H1 (cell line): ENCODE results near the gene SORBS1. TPM values are rescaled to one million over a fixed set of nuclear protein-coding genes. Genes with fewer than 3 reads are reported as not detected.

Experiments
- BACH1 ChIP-seq: IDR thresholded peaks from 2 replicates; pipeline ENCODE4 v1.6.1; 2012; ENCODE audit warnings: low read length, improper control_type of control experiment
- CBX5 ChIP-seq: fragments of 300-800, 300-1000 bp; sonication (generic); IDR thresholded peaks from 2 replicates; pipeline ENCODE4 v1.7.1; 2016; ENCODE audit warnings: antibody characterized with exemption, low read length, low read depth
- FOSL1 ChIP-seq: IDR thresholded peaks from 2 replicates; pipeline ENCODE4 v1.6.1; 2011; ENCODE audit warnings: mild to moderate bottlenecking, low read depth, low read length, moderate library complexity; ENCODE audit not compliant: insufficient read depth
- POU5F1 ChIP-seq: IDR thresholded peaks from 2 replicates; pipeline ENCODE4 v1.6.1; 2011; ENCODE audit warnings: low read depth, mild to moderate bottlenecking, low read length, moderate library complexity
- SIRT6 ChIP-seq: IDR thresholded peaks from one replicate; pipeline ENCODE4 v1.7.1; 2012; ENCODE audit warnings: low read length, inconsistent platforms
- polyA plus RNA-seq, 7 experiments: library from polyadenylated mRNA; depleted of rRNA in 3 of 7; stranded (reverse) in 5 of 7; unstranded in 2 of 7; fragments of >200 nt in 5 of 7; fragments of 200-250 nt in 2 of 7; gene quantifications; 1 replicate in 5 of 7; 2 replicates in 1 of 7; 4 replicates in 1 of 7; pipeline versions ENCODE4 v1.2.1 to v1.2.3, GENCODE V29; 2011 to 2013; ENCODE audit warnings: missing spikeins in 2 of 7, mixed read lengths in 2 of 7
- total RNA-seq: library from RNA; stranded (reverse); fragmentation: NEBNext Ultra II Directional; extraction: Animal tissue kit (Norgen Biotek cat#: 25700); gene quantifications from 2 replicates; pipeline ENCODE4 v1.2.1, GENCODE V29; 2021

The SORBS1 gene
- total and polyA plus RNA-seq, 2 of the 8 experiments (the other 6 are each of a cell fraction or from before 2014, with no cell fraction given), result 16.0 to 35.0 TPM

DNA sequence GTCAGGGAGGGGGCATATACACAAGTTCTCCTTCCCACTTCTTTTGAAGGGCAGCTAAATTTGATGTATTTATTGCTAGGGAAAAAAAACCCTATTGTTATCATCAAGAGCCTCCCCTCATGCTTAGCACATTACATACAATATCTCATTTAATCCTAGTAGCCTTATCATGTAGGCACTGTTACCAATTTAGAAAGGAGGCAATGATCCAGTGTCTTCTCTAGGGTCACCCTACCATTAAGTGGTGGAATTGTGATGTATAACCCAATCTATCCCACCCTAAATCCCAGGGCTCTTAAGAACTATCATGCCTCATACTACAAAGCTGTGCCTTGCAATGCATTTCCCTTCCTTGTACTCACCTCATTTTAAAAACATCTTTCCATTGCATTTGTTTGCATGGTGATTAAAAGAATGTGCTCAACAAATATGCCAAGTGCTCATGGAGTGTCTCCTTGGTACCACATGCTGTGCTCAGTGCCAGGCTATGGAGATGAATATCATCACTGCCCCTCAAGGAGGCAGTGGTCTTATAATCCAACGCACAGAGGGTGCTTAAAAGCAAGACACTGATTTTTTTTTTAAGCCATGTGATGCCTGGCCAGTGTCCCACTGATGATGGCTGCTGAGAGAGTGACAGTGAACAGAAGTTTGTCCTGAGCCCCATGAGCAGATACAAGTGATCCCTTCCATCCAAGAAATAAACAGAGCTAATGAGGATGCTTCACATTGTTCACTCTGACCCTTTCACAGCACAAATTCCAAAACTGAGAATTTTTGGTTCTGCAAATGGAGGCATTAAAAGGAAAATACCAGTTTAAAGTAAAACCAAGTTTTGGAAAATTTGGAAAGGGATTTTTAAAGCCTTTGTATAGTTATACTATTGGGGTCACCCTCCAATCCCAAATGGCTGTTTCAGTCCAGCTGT lies 98.2 kb downstream of the SORBS1 start (continued):
- no peak for TF ChIP-seq BACH1
- TF ChIP-seq POU5F1, result no peak
- no peak for TF ChIP-seq SIRT6
- TF ChIP-seq CBX5, result no peak
- no peak for TF ChIP-seq FOSL1
- TF ChIP-seq, all 59 proteins: peak for 0
